ENCODE results near the gene PRKCB. TPM values are rescaled to one million over a fixed set of nuclear protein-coding genes. Genes with fewer than 3 reads are reported as not detected.

Gene PRKCB
- polyA plus RNA-seq, 1 donor from 2014 or later = 27.6 TPM

DNA sequence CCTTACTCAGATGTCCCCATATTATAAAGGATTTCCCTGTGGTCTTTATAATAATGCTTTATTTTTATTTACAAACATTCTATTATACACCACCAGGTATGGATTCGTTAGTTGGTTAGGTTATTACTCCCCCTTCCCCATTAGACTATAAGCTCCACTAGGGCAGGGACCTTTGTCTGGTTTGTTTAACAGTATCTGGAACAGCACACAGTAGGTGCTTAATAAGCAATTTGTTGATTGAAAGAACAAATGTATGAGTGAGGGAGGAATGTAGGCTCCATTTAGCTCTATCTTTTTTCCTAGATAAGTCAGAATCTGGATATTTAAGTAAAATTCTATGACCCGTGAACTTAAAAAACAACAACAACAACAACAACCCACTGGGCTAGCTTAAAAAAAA, 2.3 kb upstream of the PRKCB start:
- H3F3A ChIP-seq (ENCODE audit: insufficient read depth, low read length, poor library complexity, severe bottlenecking) = no peaks in the 10 kb centered on the region
- no peak overlapping the region for H2AFZ ChIP-seq (ENCODE audit: low read depth, low read length)
- no peaks in the 10 kb centered on the region for H3K9me2 ChIP-seq (ENCODE audit: insufficient read depth, low read length)
- H3K36me3 ChIP-seq (ENCODE audit: insufficient read depth, low read length) = no peaks in the 10 kb centered on the region
- peaks cover 5% of the 10 kb centered on the region for H3K9me3 ChIP-seq (ENCODE audit: low read length)
- TF ChIP-seq TAF1 (IDR thresholded peaks at IDR 0.05; ENCODE audit: low read depth) = no peak
- no peak for TF ChIP-seq EZH2 (IDR thresholded peaks at IDR 0.05; ENCODE audit: borderline replicate concordance, insufficient read depth, low read length, poor library complexity, severe bottlenecking)
- no peak for TF ChIP-seq SMC3 (conservative IDR thresholded peaks at IDR 0.05; ENCODE audit: poor library complexity)
- H3K27ac ChIP-seq (ENCODE audit: low read length) = no peak overlapping the region
- H3K27me3 ChIP-seq (ENCODE audit: insufficient read depth, low read depth, low read length) = peaks cover 17% of the 10 kb centered on the region
- H3K4me2 ChIP-seq (ENCODE audit: low read length) = no peak overlapping the region
- H4K20me1 ChIP-seq (ENCODE audit: insufficient read depth) = no peaks in the 10 kb centered on the region
- no peaks in the 10 kb centered on the region for H3K79me2 ChIP-seq (replicated peaks; ENCODE audit: insufficient read depth, low read length)
- H3K4me3 ChIP-seq (ENCODE audit: low read length) = no peak overlapping the region
- H3K9ac ChIP-seq (ENCODE audit: low read length) = no peak overlapping the region

DNA sequence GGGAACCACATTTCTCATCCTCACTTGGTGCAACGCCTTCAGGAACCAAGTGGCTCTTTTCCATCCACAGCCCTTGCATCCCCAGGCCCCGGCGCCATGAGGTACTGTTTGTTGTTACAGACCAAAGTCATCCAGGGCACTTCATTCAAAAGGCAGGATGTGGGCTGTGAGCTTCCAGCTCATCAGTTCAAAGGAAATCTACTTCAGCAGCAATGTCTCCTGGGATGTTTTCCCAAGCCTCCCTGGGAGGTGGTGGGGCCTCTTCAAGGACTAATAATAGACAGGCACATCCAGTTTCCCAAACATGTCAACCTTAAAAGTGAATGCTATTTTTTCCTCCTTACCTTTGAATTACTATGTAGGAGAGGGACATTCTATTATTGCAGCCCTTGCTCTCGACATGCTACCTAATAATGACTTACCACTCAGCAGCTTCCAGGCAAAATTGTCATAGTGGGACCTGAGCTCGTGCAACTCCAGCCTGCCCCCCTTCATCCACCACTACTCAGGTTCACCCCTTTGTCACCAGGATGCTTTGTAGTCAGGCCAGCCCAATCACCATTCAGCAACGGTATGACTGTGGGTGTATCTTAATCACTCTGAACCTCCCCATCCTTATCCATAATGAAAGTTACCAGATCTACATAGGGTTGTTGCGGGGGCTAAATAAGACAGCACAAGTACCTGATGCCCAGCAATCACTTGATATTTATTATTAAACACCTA, 1.7 kb upstream of the PRKCB start:
- TF ChIP-seq, protein P1, sequence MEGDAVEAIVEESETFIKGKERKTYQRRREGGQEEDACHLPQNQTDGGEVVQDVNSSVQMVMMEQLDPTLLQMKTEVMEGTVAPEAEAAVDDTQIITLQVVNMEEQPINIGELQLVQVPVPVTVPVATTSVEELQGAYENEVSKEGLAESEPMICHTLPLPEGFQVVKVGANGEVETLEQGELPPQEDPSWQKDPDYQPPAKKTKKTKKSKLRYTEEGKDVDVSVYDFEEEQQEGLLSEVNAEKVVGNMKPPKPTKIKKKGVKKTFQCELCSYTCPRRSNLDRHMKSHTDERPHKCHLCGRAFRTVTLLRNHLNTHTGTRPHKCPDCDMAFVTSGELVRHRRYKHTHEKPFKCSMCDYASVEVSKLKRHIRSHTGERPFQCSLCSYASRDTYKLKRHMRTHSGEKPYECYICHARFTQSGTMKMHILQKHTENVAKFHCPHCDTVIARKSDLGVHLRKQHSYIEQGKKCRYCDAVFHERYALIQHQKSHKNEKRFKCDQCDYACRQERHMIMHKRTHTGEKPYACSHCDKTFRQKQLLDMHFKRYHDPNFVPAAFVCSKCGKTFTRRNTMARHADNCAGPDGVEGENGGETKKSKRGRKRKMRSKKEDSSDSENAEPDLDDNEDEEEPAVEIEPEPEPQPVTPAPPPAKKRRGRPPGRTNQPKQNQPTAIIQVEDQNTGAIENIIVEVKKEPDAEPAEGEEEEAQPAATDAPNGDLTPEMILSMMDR (IDR thresholded peaks at IDR 0.05; ENCODE audit: poor library complexity, severe bottlenecking) = no peak
- TF ChIP-seq, protein P2, sequence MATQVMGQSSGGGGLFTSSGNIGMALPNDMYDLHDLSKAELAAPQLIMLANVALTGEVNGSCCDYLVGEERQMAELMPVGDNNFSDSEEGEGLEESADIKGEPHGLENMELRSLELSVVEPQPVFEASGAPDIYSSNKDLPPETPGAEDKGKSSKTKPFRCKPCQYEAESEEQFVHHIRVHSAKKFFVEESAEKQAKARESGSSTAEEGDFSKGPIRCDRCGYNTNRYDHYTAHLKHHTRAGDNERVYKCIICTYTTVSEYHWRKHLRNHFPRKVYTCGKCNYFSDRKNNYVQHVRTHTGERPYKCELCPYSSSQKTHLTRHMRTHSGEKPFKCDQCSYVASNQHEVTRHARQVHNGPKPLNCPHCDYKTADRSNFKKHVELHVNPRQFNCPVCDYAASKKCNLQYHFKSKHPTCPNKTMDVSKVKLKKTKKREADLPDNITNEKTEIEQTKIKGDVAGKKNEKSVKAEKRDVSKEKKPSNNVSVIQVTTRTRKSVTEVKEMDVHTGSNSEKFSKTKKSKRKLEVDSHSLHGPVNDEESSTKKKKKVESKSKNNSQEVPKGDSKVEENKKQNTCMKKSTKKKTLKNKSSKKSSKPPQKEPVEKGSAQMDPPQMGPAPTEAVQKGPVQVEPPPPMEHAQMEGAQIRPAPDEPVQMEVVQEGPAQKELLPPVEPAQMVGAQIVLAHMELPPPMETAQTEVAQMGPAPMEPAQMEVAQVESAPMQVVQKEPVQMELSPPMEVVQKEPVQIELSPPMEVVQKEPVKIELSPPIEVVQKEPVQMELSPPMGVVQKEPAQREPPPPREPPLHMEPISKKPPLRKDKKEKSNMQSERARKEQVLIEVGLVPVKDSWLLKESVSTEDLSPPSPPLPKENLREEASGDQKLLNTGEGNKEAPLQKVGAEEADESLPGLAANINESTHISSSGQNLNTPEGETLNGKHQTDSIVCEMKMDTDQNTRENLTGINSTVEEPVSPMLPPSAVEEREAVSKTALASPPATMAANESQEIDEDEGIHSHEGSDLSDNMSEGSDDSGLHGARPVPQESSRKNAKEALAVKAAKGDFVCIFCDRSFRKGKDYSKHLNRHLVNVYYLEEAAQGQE (IDR thresholded peaks at IDR 0.05; ENCODE audit: borderline replicate concordance) = no peak
- TF ChIP-seq SMC3 (conservative IDR thresholded peaks at IDR 0.05; ENCODE audit: poor library complexity) (no peak), MXI1 (conservative IDR thresholded peaks at IDR 0.05; ENCODE audit: poor library complexity, severe bottlenecking) (no peak), RAD21 (conservative IDR thresholded peaks at IDR 0.05) (no peak), POLR2AphosphoS5 (IDR thresholded peaks at IDR 0.05) (no peak), TAF1 (IDR thresholded peaks at IDR 0.05; ENCODE audit: low read depth) (no peak), EZH2 (IDR thresholded peaks at IDR 0.05; ENCODE audit: borderline replicate concordance, insufficient read depth, low read length, poor library complexity, severe bottlenecking) (no peak), EP300 (conservative IDR thresholded peaks at IDR 0.05; ENCODE audit: poor library complexity, severe bottlenecking) (no peak)
- H3F3A ChIP-seq (ENCODE audit: insufficient read depth, low read length, poor library complexity, severe bottlenecking) = no peaks in the 10 kb centered on the region
- no peaks in the 10 kb centered on the region for H3K79me2 ChIP-seq (replicated peaks; ENCODE audit: insufficient read depth, low read length)
- no peak overlapping the region for H3K4me2 ChIP-seq (ENCODE audit: low read length)
- no peak overlapping the region for H3K9ac ChIP-seq (ENCODE audit: low read length)
- H3K9me3 ChIP-seq (ENCODE audit: low read length) = peaks cover 5% of the 10 kb centered on the region
- H3K27me3 ChIP-seq (ENCODE audit: insufficient read depth, low read depth, low read length) = peaks cover 17% of the 10 kb centered on the region
- H3K27ac ChIP-seq (ENCODE audit: low read length) = no peak overlapping the region
- no peak overlapping the region for H3K4me3 ChIP-seq (ENCODE audit: low read length)
- H3K9me2 ChIP-seq (ENCODE audit: insufficient read depth, low read length) = no peaks in the 10 kb centered on the region
- no peaks in the 10 kb centered on the region for H3K36me3 ChIP-seq (ENCODE audit: insufficient read depth, low read length)
- H2AFZ ChIP-seq (ENCODE audit: low read depth, low read length) = no peak overlapping the region
- H4K20me1 ChIP-seq (ENCODE audit: insufficient read depth) = no peaks in the 10 kb centered on the region

Measured in neural cell (in vitro differentiated cells).